Esophagus muscularis mucosa (tissue), 4 donors: Measurements from ENCODE around the gene TTYH1. TPM values are rescaled to one million over a fixed set of nuclear protein-coding genes. Genes with fewer than 3 reads are reported as not detected.

ENCODE experiments used
- DNase-seq: peaks from one replicate; pipeline ENCODE4 v3.0.0-alpha.2; 2017; ENCODE audit errors: extremely low spot score
- H3K27ac ChIP-seq, 4 donors: fragments of 200-600 bp; sonication (generic); replicated peaks in 1 of 4; 1 replicate in 3 of 4; 2 replicates in 1 of 4; pipeline ENCODE4 v1.5.1; 2016 to 2019; ENCODE audit warnings: mild to moderate bottlenecking in 1 of 4
- H3K27me3 ChIP-seq, 4 donors: fragments of 200-600 bp; sonication (generic); one replicate each; pipeline versions ENCODE4 v1.5.1 to v1.6.0; 2016 to 2019
- H3K36me3 ChIP-seq, 4 donors: fragments of 200-600 bp; sonication (generic); one replicate each; pipeline ENCODE4 v1.5.1; 2016 to 2019
- H3K4me1 ChIP-seq, 4 donors: fragments of 200-600 bp; sonication (generic); one replicate each; pipeline ENCODE4 v1.5.1; 2016 to 2019
- H3K4me3 ChIP-seq, 4 donors: fragments of 200-600 bp; sonication (generic); 1 replicate in 2 of 4; 2 replicates in 2 of 4; pipeline ENCODE4 v1.5.1; 2016 to 2019; ENCODE audit warnings: mild to moderate bottlenecking in 4 of 4, moderate library complexity in 1 of 4
- H3K9me3 ChIP-seq, 4 donors: fragments of 200-600 bp; sonication (generic); 1 replicate in 3 of 4; 2 replicates in 1 of 4; pipeline ENCODE4 v1.5.1; 2016 to 2019
- CTCF ChIP-seq, 3 experiments: fragments of 200-600 bp in 2 of 3; fragments of 450-650 bp in 1 of 3; sonication (generic) in 2 of 3; IDR thresholded peaks; one replicate each; pipeline ENCODE4 v1.5.1; 2017 to 2019; ENCODE audit warnings: antibody characterized with exemption in 3 of 3, mild to moderate bottlenecking in 2 of 3, moderate library complexity in 1 of 3
- EP300 ChIP-seq: sonication (generic); formaldehyde crosslinking; IDR thresholded peaks from one replicate; pipeline ENCODE4 v1.6.1; 2017; ENCODE audit warnings: antibody characterized with exemption
- POLR2A ChIP-seq: fragments of 450-650 bp; IDR thresholded peaks from one replicate; pipeline ENCODE4 v1.6.1; 2017; ENCODE audit warnings: antibody characterized with exemption, moderate library complexity, mild to moderate bottlenecking, low read depth
- POLR2AphosphoS5 ChIP-seq, 2 donors: sonication (generic); formaldehyde crosslinking; IDR thresholded peaks; one replicate each; pipeline ENCODE4 v1.6.1; 2017; ENCODE audit warnings: antibody characterized with exemption in 2 of 2
- WGBS: methylation state at CpG from one replicate; pipeline ENCODE4 v1.1.5; 2018; 5-methylcytosine and 5-hydroxymethylcytosine counted together
- intact Hi-C: fragments of 100-400 bp; cut with DNase I; formaldehyde crosslinking; loops from one replicate; pipeline ENCODE4 v1.15.1; 2023
- total RNA-seq, 4 donors: library from RNA; depleted of rRNA; stranded (reverse); fragments of >200 nt; gene quantifications; one replicate each; pipeline versions ENCODE4 v1.1.0 to v1.2.1, GENCODE V29; 2016

TTYH1 gene
- total RNA-seq, 4 donors from 2014 or later, result 0.83 to 8.0 (median 5.6) TPM

DNA sequence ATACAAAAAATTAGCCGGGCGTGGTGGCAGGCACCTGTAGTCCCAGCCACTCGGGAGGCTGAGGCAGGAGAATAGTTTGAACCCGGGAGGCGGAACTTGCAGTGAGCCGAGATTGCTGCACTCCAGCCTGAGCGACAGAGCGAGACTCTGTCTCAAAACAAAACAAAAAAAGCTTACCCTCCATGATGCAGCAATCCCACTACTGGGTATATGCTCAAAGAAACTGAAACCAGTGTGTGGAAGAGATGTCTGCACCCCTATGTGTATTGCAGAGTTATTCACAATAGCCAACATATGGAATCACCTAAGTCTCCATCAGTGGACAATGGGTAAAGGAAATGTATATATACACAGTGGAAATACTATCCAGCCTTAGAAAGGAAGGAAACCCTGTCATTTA lies 19.6 kb upstream of the TTYH1 start:
- no peak for DNase-seq
- whole genome bisulfite sequencing, result 93% methylated on average over 8 of the region's 8 CpGs
- H3K9me3 ChIP-seq, result no peaks in the 10 kb centered on the region
- TF ChIP-seq CTCF (IDR thresholded peaks at IDR 0.05) (no peak), POLR2A (no peak), EP300 (no peak), POLR2AphosphoS5 (IDR thresholded peaks at IDR 0.05) (no peak)
- intact Hi-C loops, result no loop called here
- H3K36me3 ChIP-seq, result no peaks in the 10 kb centered on the region
- no peak overlapping the region for H3K4me3 ChIP-seq
- no peaks in the 10 kb centered on the region for H3K4me1 ChIP-seq
- peaks cover 0 to 63% (median 0%) of the 10 kb centered on the region in 4 donors for H3K27me3 ChIP-seq
- H3K27ac ChIP-seq, result no peak overlapping the region

- Histone ChIP-seq H3K4me1 (no peaks in the 10 kb centered on the region), H3K36me3 (no peaks in the 10 kb centered on the region), H3K4me3 (no peak overlapping the region), H3K27me3 (peaks cover 0 to 39% (median 0%) of the 10 kb centered on the region in 4 donors), H3K9me3 (no peaks in the 10 kb centered on the region), H3K27ac (no peak overlapping the region)
- no peak for DNase-seq
- 67% methylated on average over 2 of the region's 2 CpGs for WGBS
- intact Hi-C loops, result no loop called here
- TF ChIP-seq EP300 (no peak), POLR2A (no peak), POLR2AphosphoS5 (IDR thresholded peaks at IDR 0.05) (no peak), CTCF (IDR thresholded peaks at IDR 0.05) (no peak)
Measured at GRCh38 chr19:54399189-54399588, 16.1 kb upstream of the TTYH1 start.

- WGBS, result 74% methylated on average over 6 of the region's 6 CpGs
- no peak overlapping the region for H3K4me3 ChIP-seq
- TF ChIP-seq POLR2AphosphoS5 (IDR thresholded peaks at IDR 0.05), result no peak
- no peak for TF ChIP-seq EP300
- no peak for TF ChIP-seq CTCF (IDR thresholded peaks at IDR 0.05)
- TF ChIP-seq POLR2A, result no peak
Measured at GRCh38 chr19:54400913-54401312, 14.4 kb upstream of the TTYH1 start.

DNA sequence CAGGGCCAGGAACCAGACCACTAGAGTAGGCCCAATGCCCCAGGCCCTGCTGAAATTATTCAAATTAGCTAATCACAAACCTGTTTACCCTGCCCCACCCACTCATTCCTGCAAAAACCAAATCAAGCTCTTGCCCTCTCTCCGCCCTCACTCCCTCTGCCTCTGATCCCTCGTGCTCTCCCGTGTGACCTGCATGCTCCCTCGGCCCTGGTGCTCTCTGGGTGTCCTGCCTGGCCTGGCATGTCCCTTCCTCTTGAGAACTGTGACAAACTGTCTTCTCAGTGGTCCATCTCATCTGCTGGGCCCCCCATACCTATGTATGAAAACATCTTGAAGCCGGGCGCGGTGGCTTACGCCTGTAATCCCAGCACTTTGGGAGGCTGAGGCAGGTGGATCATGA lies 12.2 kb upstream of the TTYH1 start:
- Histone ChIP-seq H3K36me3 (no peaks in the 10 kb centered on the region), H3K4me3 (no peak overlapping the region), H3K27me3 (peaks cover 0 to 24% (median 0%) of the 10 kb centered on the region in 4 donors), H3K27ac (no peak overlapping the region), H3K4me1 (no peaks in the 10 kb centered on the region), H3K9me3 (no peaks in the 10 kb centered on the region)
- 87% methylated on average over 8 of the region's 8 CpGs for WGBS
- intact Hi-C loops, result no loop called here
- no peak for TF ChIP-seq CTCF (IDR thresholded peaks at IDR 0.05)
- no peak for TF ChIP-seq POLR2A
- no peak for DNase-seq

More at GRCh38 chr19:54400913-54401312, 14.4 kb upstream of the TTYH1 start:
- peaks cover 0 to 31% (median 0%) of the 10 kb centered on the region in 4 donors for H3K27me3 ChIP-seq
- H3K36me3 ChIP-seq, result no peaks in the 10 kb centered on the region
- H3K4me1 ChIP-seq, result no peaks in the 10 kb centered on the region
- DNase-seq, result no peak
- no peaks in the 10 kb centered on the region for H3K9me3 ChIP-seq
- intact Hi-C loops, result no loop called here
- no peak overlapping the region for H3K27ac ChIP-seq

DNA sequence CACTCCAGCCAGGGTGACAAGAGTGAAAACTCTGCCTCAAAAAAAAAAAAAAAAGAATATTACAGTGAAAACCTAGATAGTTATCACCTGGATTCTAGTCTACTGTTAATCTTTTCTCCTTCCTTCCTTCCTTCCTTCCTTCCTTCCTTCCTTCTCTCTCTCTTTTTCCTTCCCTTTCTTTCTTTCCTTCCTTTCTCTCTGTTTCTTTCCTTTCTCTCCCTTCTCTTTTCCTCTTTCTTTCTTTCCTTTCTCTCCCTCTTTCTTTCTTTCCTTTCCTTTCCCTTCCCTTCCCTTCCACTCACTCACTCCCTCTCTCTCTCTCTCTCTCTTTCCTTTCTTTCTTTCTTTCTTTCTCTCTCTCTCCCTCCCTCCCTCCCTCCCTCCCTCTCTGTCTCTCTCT lies 9.6 kb upstream of the TTYH1 start:
- H3K27me3 ChIP-seq, result peaks cover 0 to 22% (median 0%) of the 10 kb centered on the region in 4 donors
- H3K27ac ChIP-seq, result no peak overlapping the region
- no peaks in the 10 kb centered on the region for H3K36me3 ChIP-seq
- TF ChIP-seq EP300 (no peak), CTCF (IDR thresholded peaks at IDR 0.05) (no peak), POLR2A (no peak), POLR2AphosphoS5 (IDR thresholded peaks at IDR 0.05) (no peak)
- intact Hi-C loops, result no loop called here
- H3K4me3 ChIP-seq, result no peak overlapping the region
- DNase-seq, result no peak
- H3K9me3 ChIP-seq, result no peaks in the 10 kb centered on the region
- no peaks in the 10 kb centered on the region for H3K4me1 ChIP-seq
